Left lung (tissue), 10 donors: ENCODE measurements around the gene TBC1D14. TPM values are rescaled to one million over a fixed set of nuclear protein-coding genes. Genes with fewer than 3 reads are reported as not detected.
"Not testable (repeated sequence)": the region's sequence is repeated elsewhere in the genome, so short reads cannot be mapped to it uniquely, and the experiment has no call there.

Experiments
- ATAC-seq: fragments of 200-7000 bp; cut with Tn5 transposase; one replicate; pipeline ENCODE4 v1.9.1; 2020; ENCODE audit warnings: moderate library complexity
- DNase-seq, 4 donors: peaks; one replicate each; pipeline ENCODE4 v3.0.0-alpha.2; 2013 to 2020
- H3K27ac ChIP-seq, 2 donors: fragments of 200-600 bp; sonication (generic) in 1 of 2; one replicate each; pipeline versions ENCODE4 v1.5.0 to v1.8.0; 2020 to 2021
- H3K27me3 ChIP-seq, 2 donors: fragments of 200-600 bp; sonication (generic) in 1 of 2; one replicate each; pipeline versions ENCODE4 v1.5.0 to v1.8.0; 2020 to 2021
- H3K36me3 ChIP-seq, 2 donors: fragments of 200-600 bp; sonication (generic) in 1 of 2; one replicate each; pipeline versions ENCODE4 v1.5.0 to v1.8.0; 2020 to 2021
- H3K4me1 ChIP-seq, 2 donors: fragments of 200-600 bp; one replicate each; pipeline ENCODE4 v1.8.0; 2021
- H3K4me3 ChIP-seq, 2 donors: fragments of 200-600 bp; sonication (generic) in 1 of 2; one replicate each; pipeline versions ENCODE4 v1.5.0 to v1.8.0; 2020 to 2021; ENCODE audit warnings: mild to moderate bottlenecking in 1 of 2
- H3K9me3 ChIP-seq, 2 donors: fragments of 200-600 bp; sonication (generic) in 1 of 2; one replicate each; pipeline versions ENCODE4 v1.5.0 to v1.8.0; 2020 to 2021
- CTCF ChIP-seq, 2 donors: fragments of 200-600 bp; sonication (generic) in 1 of 2; IDR thresholded peaks; one replicate each; pipeline versions ENCODE4 v1.5.0 to v1.8.0; 2021; ENCODE audit warnings: antibody characterized with exemption in 2 of 2
- intact Hi-C, 2 donors: fragments of 100-400 bp; cut with DNase I; formaldehyde crosslinking; loops; one replicate each; pipeline versions ENCODE4 v1.11.2 to v1.14.2; 2022
- polyA plus RNA-seq, 6 donors: library from polyadenylated mRNA; unstranded; fragments of 120-200 nt; gene quantifications; one replicate each; pipeline ENCODE4 v1.2.1, GENCODE V29; 2013; ENCODE audit not compliant: insufficient read length in 6 of 6
- total RNA-seq, 2 donors: library from RNA; stranded (reverse); fragmentation: NEBNext Ultra II Directional; extraction: Animal tissue kit (Norgen Biotek cat#: 25700); gene quantifications; one replicate each; pipeline ENCODE4 v1.2.1, GENCODE V29; 2021
- donor health status: DM: no; HTN: yes; CAD: no.
- donor health status: DM: no; HTN: no; CAD: no.

The TBC1D14 gene
- total and polyA plus RNA-seq, 8 donors: 39.2 to 73.4 (median 45.1) TPM

GRCh38 chr4:6971536-6972374 lies 62.1 kb downstream of the TBC1D14 start:
- TF ChIP-seq CTCF (IDR thresholded peaks at IDR 0.05): no peak
- no peak overlapping the region for H3K27ac ChIP-seq

GRCh38 chr4:6972375-6972650 lies 62.7 kb downstream of the TBC1D14 start:
- Histone ChIP-seq H3K4me1 (peaks cover 6 to 15% of the 10 kb centered on the region in 2 donors), H3K36me3 (peaks cover 0 to 35% of the 10 kb centered on the region in 2 donors), H3K9me3 (no peaks in the 10 kb centered on the region), H3K27ac (no peak overlapping the region), H3K4me3 (no peak overlapping the region), H3K27me3 (no peaks in the 10 kb centered on the region)
- intact Hi-C loops: no loop called here
- ATAC-seq (no peak), DNase-seq (no peak)
- TF ChIP-seq CTCF (IDR thresholded peaks at IDR 0.05): no peak

More at GRCh38 chr4:6971536-6972374, 62.1 kb downstream of the TBC1D14 start:
- no peak for DNase-seq
- Histone ChIP-seq H3K4me1 (peaks cover 6 to 15% of the 10 kb centered on the region in 2 donors), H3K36me3 (peaks cover 0 to 37% of the 10 kb centered on the region in 2 donors), H3K9me3 (no peaks in the 10 kb centered on the region), H3K27me3 (no peaks in the 10 kb centered on the region), H3K4me3 (no peak overlapping the region)
- intact Hi-C loops: no loop called here
- ATAC-seq: no peak

- H3K4me1 ChIP-seq: peaks cover 6 to 15% of the 10 kb centered on the region in 2 donors
- DNase-seq (no peak), ATAC-seq (no peak)
- no peaks in the 10 kb centered on the region for H3K9me3 ChIP-seq
- no peak overlapping the region for H3K4me3 ChIP-seq
- H3K27ac ChIP-seq: peak overlapping the region in 1 of 2 donors; percentile 8
- H3K36me3 ChIP-seq: peaks cover 0 to 30% of the 10 kb centered on the region in 2 donors
- intact Hi-C loops: no loop called here
- no peaks in the 10 kb centered on the region for H3K27me3 ChIP-seq
- TF ChIP-seq CTCF (IDR thresholded peaks at IDR 0.05): no peak
Measured at GRCh38 chr4:6972911-6973310, 63.3 kb downstream of the TBC1D14 start.

GRCh38 chr4:6974138-6974848 lies 64.7 kb downstream of the TBC1D14 start:
- DNase-seq (peak in 3 of 4 donors; percentile 74 to 90 (median 78)), ATAC-seq (peak; percentile 99)
- H3K4me3 ChIP-seq: no peak overlapping the region
- H3K36me3 ChIP-seq: peaks cover 0 to 16% of the 10 kb centered on the region in 2 donors
- H3K4me1 ChIP-seq: peaks cover 6 to 15% of the 10 kb centered on the region in 2 donors
- H3K27ac ChIP-seq: no peak overlapping the region
- intact Hi-C loops: no loop called here
- TF ChIP-seq CTCF (IDR thresholded peaks at IDR 0.05): peak; percentile 96
- H3K27me3 ChIP-seq: no peaks in the 10 kb centered on the region
- no peaks in the 10 kb centered on the region for H3K9me3 ChIP-seq

GRCh38 chr4:6977846-6978245 lies 68.2 kb downstream of the TBC1D14 start:
- H3K4me3 ChIP-seq, ATAC-seq, H3K27ac ChIP-seq, H3K36me3 ChIP-seq, H3K27me3 ChIP-seq, intact Hi-C loops, H3K9me3 ChIP-seq, DNase-seq: not testable (repeated sequence)
- peaks cover 6 to 14% of the 10 kb centered on the region in 2 donors for H3K4me1 ChIP-seq
